Heart left ventricle (tissue), 16 donors: ENCODE measurements around the gene FOXO1. TPM values are rescaled to one million over a fixed set of nuclear protein-coding genes. Genes with fewer than 3 reads are reported as not detected.

ENCODE experiments used
- ATAC-seq, 4 donors: fragments of 200-7000 bp; cut with Tn5 transposase; one replicate each; pipeline ENCODE4 v1.9.1; 2020 to 2022; ENCODE audit warnings: moderate library complexity in 4 of 4, mild to moderate bottlenecking in 3 of 4, moderate number of reproducible peaks in 1 of 4
- DNase-seq, 5 donors: peaks; one replicate each; pipeline ENCODE4 v3.0.0-alpha.2; 2020
- H3K27ac ChIP-seq, 12 donors: fragments of 200-600 bp; sonication (generic) in 4 of 12; one replicate each; pipeline versions ENCODE4 v1.5.0 to v1.8.0; 2016 to 2022; ENCODE audit warnings: mild to moderate bottlenecking in 2 of 12
- H3K27me3 ChIP-seq, 9 donors: fragments of 200-600 bp; sonication (generic) in 2 of 9; one replicate each; pipeline versions ENCODE4 v1.5.1 to v1.8.0; 2016 to 2022; ENCODE audit warnings: mild to moderate bottlenecking in 3 of 9
- H3K36me3 ChIP-seq, 9 donors: fragments of 200-600 bp; sonication (generic) in 2 of 9; one replicate each; pipeline versions ENCODE4 v1.5.0 to v1.8.0; 2018 to 2022; ENCODE audit warnings: mild to moderate bottlenecking in 2 of 9
- H3K4me1 ChIP-seq, 12 donors: fragments of 200-600 bp; sonication (generic) in 4 of 12; one replicate each; pipeline versions ENCODE4 v1.5.0 to v1.8.0; 2016 to 2022; ENCODE audit warnings: mild to moderate bottlenecking in 3 of 12
- H3K4me3 ChIP-seq, 12 donors: fragments of 200-600 bp; sonication (generic) in 4 of 12; one replicate each; pipeline versions ENCODE4 v1.5.0 to v1.8.0; 2017 to 2022; ENCODE audit warnings: mild to moderate bottlenecking in 9 of 12, moderate library complexity in 4 of 12
- H3K9me3 ChIP-seq, 12 donors: fragments of 200-600 bp; sonication (generic) in 4 of 12; one replicate each; pipeline versions ENCODE4 v1.5.0 to v1.8.0; 2016 to 2022; ENCODE audit warnings: mild to moderate bottlenecking in 1 of 12
- POLR2A ChIP-seq, 2 donors: fragments of 450-650 bp; IDR thresholded peaks; one replicate each; pipeline ENCODE4 v1.6.1; 2017; ENCODE audit warnings: antibody characterized with exemption in 2 of 2, mild to moderate bottlenecking in 2 of 2, moderate library complexity in 2 of 2
- WGBS, 4 donors: extraction: QIAGEN DNeasy Blood & Tissue Kit in 2 of 4; methylation state at CpG; one replicate each; pipeline versions ENCODE4 v1.1.5 to v1.1.7; 2013 to 2018; 5-methylcytosine and 5-hydroxymethylcytosine counted together
- intact Hi-C, 10 donors: fragments of 100-400 bp; cut with DNase I; formaldehyde crosslinking; loops; one replicate each; pipeline versions ENCODE4 v1.11.1 to v1.14.2; 2022
- polyA plus RNA-seq, 2 donors: library from polyadenylated mRNA; stranded (reverse); fragments of 200-250 nt; gene quantifications; one replicate each; pipeline ENCODE4 v1.2.3, GENCODE V29; 2013
- total RNA-seq, 9 donors: library from RNA; depleted of rRNA in 2 of 9; stranded (reverse); fragments of >200 nt in 2 of 9; fragmentation: NEBNext Ultra II Directional in 3 of 9; extraction: Animal tissue kit (Norgen Biotek cat#: 25700) in 3 of 9; gene quantifications; one replicate each; pipeline versions ENCODE4 v1.1.0 to v1.2.4, GENCODE V29; 2016 to 2023
- TF ChIP-seq, protein P1 (sequence below), 12 donors: fragments of 200-600 bp; sonication (generic) in 4 of 12; IDR thresholded peaks; one replicate each; pipeline versions ENCODE4 v1.5.0 to v1.8.0; 2018 to 2022; ENCODE audit warnings: antibody characterized with exemption in 12 of 12, mild to moderate bottlenecking in 5 of 12
- donor health status: ischemic (EF 13 %, LVEDD 7.1; RV severe dilation, severe dysfunction).
- donor health status: healthy with polysubstance abuse.
- donor health status: DM: no; HTN: yes; CAD: no.
- donor health status: DM: no; HTN: no; CAD: no.
- donor health status: ischemic (EF 25% LVEDD 6.9; RV normal size, moderate dysfunction).
- donor health status: ischemic (EF 25% LVEDD 5.7; RV mildly dilated, moderate dysfunction).
- donor health status: healthy.
- donor health status: DM: yes; HTN: yes; CAD: no.
- donor health status: ischemic (EF 35%, LVEDD 5.7; RV mildly dilated, moderate dysfunction).
- donor health status: nonischemic (EF 11% LVEDD 7.7; RV severe dilation, severe dysfunction).
- donor health status: DM: yes; HTN: yes; CAD: no.
- donor health status: PGD.
- donor health status: ischemic (EF 29% LVEDD 5.4; RV normal size, mild dysfunction).
- donor health status: nonischemic (EF 23%, LVEDD 6.1; RV moderate dilation, normal function).

Gene FOXO1
- total and polyA plus RNA-seq, 11 donors: 2.6 to 26.8 (median 17.2) TPM

DNA sequence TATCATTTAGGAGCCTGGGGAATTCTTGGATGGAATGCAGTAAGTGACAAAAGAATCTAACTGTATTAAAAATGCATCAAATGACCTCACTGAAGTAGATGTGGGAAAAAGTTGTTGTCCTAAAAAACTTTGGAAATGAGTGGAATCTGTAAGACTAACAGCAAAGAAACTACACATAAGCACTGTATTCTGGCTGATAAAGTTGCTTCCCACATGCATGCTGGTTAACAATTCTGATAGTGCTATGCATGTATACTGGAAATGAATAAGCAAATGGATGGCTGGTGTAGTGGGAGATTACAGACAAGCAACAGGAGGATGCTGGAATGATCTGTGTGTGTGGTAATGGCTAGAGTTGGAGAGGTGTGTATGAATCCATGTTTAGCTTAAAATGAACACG lies 138.5 kb downstream of the FOXO1 start:
- no peak for TF ChIP-seq POLR2A (IDR thresholded peaks at IDR 0.05)
- TF ChIP-seq, protein P1, sequence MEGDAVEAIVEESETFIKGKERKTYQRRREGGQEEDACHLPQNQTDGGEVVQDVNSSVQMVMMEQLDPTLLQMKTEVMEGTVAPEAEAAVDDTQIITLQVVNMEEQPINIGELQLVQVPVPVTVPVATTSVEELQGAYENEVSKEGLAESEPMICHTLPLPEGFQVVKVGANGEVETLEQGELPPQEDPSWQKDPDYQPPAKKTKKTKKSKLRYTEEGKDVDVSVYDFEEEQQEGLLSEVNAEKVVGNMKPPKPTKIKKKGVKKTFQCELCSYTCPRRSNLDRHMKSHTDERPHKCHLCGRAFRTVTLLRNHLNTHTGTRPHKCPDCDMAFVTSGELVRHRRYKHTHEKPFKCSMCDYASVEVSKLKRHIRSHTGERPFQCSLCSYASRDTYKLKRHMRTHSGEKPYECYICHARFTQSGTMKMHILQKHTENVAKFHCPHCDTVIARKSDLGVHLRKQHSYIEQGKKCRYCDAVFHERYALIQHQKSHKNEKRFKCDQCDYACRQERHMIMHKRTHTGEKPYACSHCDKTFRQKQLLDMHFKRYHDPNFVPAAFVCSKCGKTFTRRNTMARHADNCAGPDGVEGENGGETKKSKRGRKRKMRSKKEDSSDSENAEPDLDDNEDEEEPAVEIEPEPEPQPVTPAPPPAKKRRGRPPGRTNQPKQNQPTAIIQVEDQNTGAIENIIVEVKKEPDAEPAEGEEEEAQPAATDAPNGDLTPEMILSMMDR (IDR thresholded peaks at IDR 0.05): no peak
- Histone ChIP-seq H3K36me3 (no peaks in the 10 kb centered on the region), H3K27ac (no peak overlapping the region), H3K9me3 (peaks cover 0 to 23% (median 11%) of the 10 kb centered on the region in 12 donors), H3K4me1 (no peaks in the 10 kb centered on the region), H3K27me3 (no peaks in the 10 kb centered on the region), H3K4me3 (no peak overlapping the region)
- DNase-seq (no peak), ATAC-seq (no peak)
- intact Hi-C loops: no loop called here
- WGBS, 4 donors: 87 to 97% (median 88%) methylated on average over 1 of the region's 1 CpG

DNA sequence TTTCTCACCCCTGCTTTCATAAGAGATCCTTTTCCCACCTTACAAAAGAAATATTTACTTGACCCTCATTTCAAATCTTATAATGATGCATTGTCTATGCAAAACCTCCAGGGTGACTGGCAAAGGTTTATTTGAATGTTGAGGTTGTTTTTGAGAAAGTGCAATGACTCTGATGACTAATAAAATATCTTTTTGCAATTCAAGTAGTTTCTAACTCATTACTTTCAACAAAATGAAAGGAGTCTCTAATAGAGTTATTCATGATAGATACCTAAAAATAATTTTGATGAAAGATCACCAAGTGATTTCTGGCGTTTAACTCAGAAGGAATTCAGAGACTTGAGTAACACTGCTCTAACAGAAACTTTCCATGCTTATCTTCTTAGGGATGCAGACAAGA lies 144.2 kb downstream of the FOXO1 start:
- 68 to 83% (median 73%) methylated on average over 1 of the region's 1 CpG for WGBS, 4 donors
- ATAC-seq: no peak
- intact Hi-C loops: no loop called here

DNA sequence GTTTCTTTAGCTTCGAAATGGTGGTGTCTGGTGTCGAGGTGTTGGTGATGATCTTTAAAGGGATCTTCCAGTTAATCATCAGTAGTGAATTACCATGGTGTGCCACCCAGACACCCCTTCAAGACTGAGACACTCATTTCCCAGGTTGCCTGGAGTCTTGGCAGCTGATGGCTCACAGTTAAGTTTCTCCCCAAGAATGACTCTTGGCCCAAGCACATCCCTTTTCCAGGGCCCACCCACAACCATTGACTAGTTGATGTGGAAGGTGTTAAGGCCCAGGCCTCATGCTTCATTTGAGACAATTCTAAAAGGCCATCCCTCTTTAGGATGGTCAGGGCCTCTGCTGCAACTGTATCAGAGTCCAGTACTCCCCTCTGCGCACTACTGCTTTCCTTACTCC lies 145.5 kb downstream of the FOXO1 start:
- no peaks in the 10 kb centered on the region for H3K27me3 ChIP-seq
- no peak overlapping the region for H3K4me3 ChIP-seq
- H3K36me3 ChIP-seq: no peaks in the 10 kb centered on the region
- H3K4me1 ChIP-seq: peaks cover 0 to 10% (median 0%) of the 10 kb centered on the region in 12 donors
- DNase-seq (no peak), ATAC-seq (no peak)
- intact Hi-C loops: no loop called here
- TF ChIP-seq, protein P1 (IDR thresholded peaks at IDR 0.05): no peak
- TF ChIP-seq POLR2A (IDR thresholded peaks at IDR 0.05): no peak
- 96 to 100% (median 98%) methylated on average over 3 of the region's 3 CpGs for WGBS, 4 donors
- H3K27ac ChIP-seq: no peak overlapping the region
- no peaks in the 10 kb centered on the region for H3K9me3 ChIP-seq

More for the DNA sequence above, 144.2 kb downstream of the FOXO1 start:
- Histone ChIP-seq H3K9me3 (peaks cover 0 to 8% (median 0%) of the 10 kb centered on the region in 12 donors), H3K4me1 (peaks cover 0 to 10% (median 0%) of the 10 kb centered on the region in 12 donors), H3K27me3 (no peaks in the 10 kb centered on the region), H3K36me3 (no peaks in the 10 kb centered on the region), H3K4me3 (no peak overlapping the region), H3K27ac (no peak overlapping the region)
- TF ChIP-seq, protein P1 (IDR thresholded peaks at IDR 0.05): no peak
- no peak for TF ChIP-seq POLR2A (IDR thresholded peaks at IDR 0.05)
- DNase-seq: no peak

DNA sequence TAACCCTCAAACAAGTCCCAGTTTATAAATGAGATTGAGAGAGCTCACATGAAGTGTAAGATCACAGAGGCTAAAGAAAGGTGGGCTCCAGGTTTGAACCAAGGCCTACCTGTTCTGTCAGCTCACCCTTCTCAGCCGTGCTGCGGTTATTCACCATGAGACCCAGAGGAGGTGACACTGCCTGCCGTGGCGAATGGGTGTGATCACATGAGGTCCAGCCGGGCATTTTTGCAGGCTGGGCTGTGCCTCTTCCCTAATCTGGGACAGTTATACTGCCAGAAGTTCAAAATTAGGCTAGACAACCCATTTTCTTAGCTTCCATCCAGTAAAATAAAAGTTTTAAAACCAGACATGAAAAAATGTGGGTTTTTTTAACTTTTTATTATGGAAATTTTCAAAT lies 146.8 kb downstream of the FOXO1 start:
- 33 to 66% (median 49%) methylated on average over 5 of the region's 5 CpGs for WGBS, 4 donors
- TF ChIP-seq, protein P1 (IDR thresholded peaks at IDR 0.05): no peak
- intact Hi-C loops: no loop called here
- no peak overlapping the region for H3K27ac ChIP-seq
- no peaks in the 10 kb centered on the region for H3K27me3 ChIP-seq
- H3K36me3 ChIP-seq: no peaks in the 10 kb centered on the region
- peak; percentile 50 to 65 (median 58) for ATAC-seq
- no peak overlapping the region for H3K4me3 ChIP-seq
- DNase-seq: peak in 1 of 5 donors; percentile 58
- H3K4me1 ChIP-seq: peaks cover 0 to 10% (median 0%) of the 10 kb centered on the region in 12 donors
- H3K9me3 ChIP-seq: no peaks in the 10 kb centered on the region
